ENCODE measurements around the gene ELK3. TPM values are rescaled to one million over a fixed set of nuclear protein-coding genes. Genes with fewer than 3 reads are reported as not detected.

Gene ELK3
- total and polyA plus RNA-seq, 12 donors = 6.6 to 33.6 (median 18.7) TPM

- intact Hi-C loops (cut with DNase I) = no loop called here
- H3K9me3 ChIP-seq (replicated peaks in 1 of 3) = no peaks in the 10 kb centered on the region
- H3K4me3 ChIP-seq = no peak overlapping the region
- H3K27me3 ChIP-seq = no peaks in the 10 kb centered on the region
- no peak overlapping the region for H3K27ac ChIP-seq
- peaks cover 0 to 9% of the 10 kb centered on the region in 2 donors for H3K4me1 ChIP-seq (replicated peaks in 1 of 2)
- peaks cover 0 to 5% of the 10 kb centered on the region in 2 donors for H3K36me3 ChIP-seq (replicated peaks in 1 of 2)
- 73 to 82% (median 79%) methylated on average over 16 of the region's 16 CpGs for WGBS, 4 donors
- DNase-seq = no peak
- TF ChIP-seq POLR2A (IDR thresholded peaks at IDR 0.05) = no peak
- TF ChIP-seq CTCF (IDR thresholded peaks at IDR 0.05) = no peak
Observed at GRCh38 chr12:96223411-96224218, 29.4 kb downstream of the ELK3 start.

GRCh38 chr12:96224219-96224615, 30.0 kb downstream of the ELK3 start:
- Histone ChIP-seq H3K27ac (no peak overlapping the region), H3K4me3 (no peak overlapping the region), H3K27me3 (no peaks in the 10 kb centered on the region), H3K4me1 (replicated peaks in 1 of 2) (peaks cover 0 to 9% of the 10 kb centered on the region in 2 donors), H3K9me3 (replicated peaks in 1 of 3) (no peaks in the 10 kb centered on the region), H3K36me3 (replicated peaks in 1 of 2) (peaks cover 0 to 5% of the 10 kb centered on the region in 2 donors)
- intact Hi-C loops (cut with DNase I) = no loop called here
- no peak for TF ChIP-seq POLR2A (IDR thresholded peaks at IDR 0.05)
- no peak for TF ChIP-seq CTCF (IDR thresholded peaks at IDR 0.05)
- 83 to 94% (median 90%) methylated on average over 8 of the region's 8 CpGs for WGBS, 4 donors
- DNase-seq = no peak

- Histone ChIP-seq H3K9me3 (replicated peaks in 1 of 3) (no peaks in the 10 kb centered on the region), H3K4me3 (no peak overlapping the region), H3K27me3 (no peaks in the 10 kb centered on the region), H3K4me1 (replicated peaks in 1 of 2) (peaks cover 0 to 9% of the 10 kb centered on the region in 2 donors), H3K27ac (peak overlapping the region in 1 of 5 donors; percentile 11), H3K36me3 (replicated peaks in 1 of 2) (peaks cover 0 to 5% of the 10 kb centered on the region in 2 donors)
- no peak for TF ChIP-seq POLR2A (IDR thresholded peaks at IDR 0.05)
- TF ChIP-seq CTCF (IDR thresholded peaks at IDR 0.05) = no peak
- peak in 1 of 7 donors; percentile 63 for DNase-seq
- intact Hi-C loops (cut with DNase I) = loop anchor here in 1 of 2 donors (5.0 kb wide), 1 partner anchor 292 kb away; no protein-coding TSS in a partner anchor
- 65 to 87% (median 73%) methylated on average over 7 of the region's 7 CpGs for WGBS, 4 donors
Observed at GRCh38 chr12:96225044-96225855, 31.1 kb downstream of the ELK3 start.

- Histone ChIP-seq H3K27me3 (no peaks in the 10 kb centered on the region), H3K9me3 (replicated peaks in 1 of 3) (no peaks in the 10 kb centered on the region), H3K27ac (no peak overlapping the region), H3K4me3 (no peak overlapping the region), H3K4me1 (replicated peaks in 1 of 2) (peaks cover 0 to 9% of the 10 kb centered on the region in 2 donors), H3K36me3 (replicated peaks in 1 of 2) (peaks cover 0 to 5% of the 10 kb centered on the region in 2 donors)
- DNase-seq = no peak
- 50 to 83% (median 72%) methylated on average over 1 of the region's 1 CpG for WGBS, 4 donors
- no peak for TF ChIP-seq CTCF (IDR thresholded peaks at IDR 0.05)
- TF ChIP-seq POLR2A (IDR thresholded peaks at IDR 0.05) = no peak
- intact Hi-C loops (cut with DNase I) = loop anchor here in 1 of 2 donors (5.0 kb wide), 1 partner anchor 291 kb away; no protein-coding TSS in a partner anchor
Observed at GRCh38 chr12:96225994-96226399, 31.8 kb downstream of the ELK3 start.

Data from adrenal gland (tissue), 12 donors.